NCI-H524 (cell line): ENCODE results near the gene ATOH7.
"Not testable (repeated sequence)": the region's sequence is repeated elsewhere in the genome, so short reads cannot be mapped to it uniquely, and the experiment has no call there.

Experiments used
- DNase-seq, 2 experiments: peaks; one replicate each; lab custom pipeline; 2025; lab: John Stamatoyannopoulos, UW

Gene ATOH7

DNA sequence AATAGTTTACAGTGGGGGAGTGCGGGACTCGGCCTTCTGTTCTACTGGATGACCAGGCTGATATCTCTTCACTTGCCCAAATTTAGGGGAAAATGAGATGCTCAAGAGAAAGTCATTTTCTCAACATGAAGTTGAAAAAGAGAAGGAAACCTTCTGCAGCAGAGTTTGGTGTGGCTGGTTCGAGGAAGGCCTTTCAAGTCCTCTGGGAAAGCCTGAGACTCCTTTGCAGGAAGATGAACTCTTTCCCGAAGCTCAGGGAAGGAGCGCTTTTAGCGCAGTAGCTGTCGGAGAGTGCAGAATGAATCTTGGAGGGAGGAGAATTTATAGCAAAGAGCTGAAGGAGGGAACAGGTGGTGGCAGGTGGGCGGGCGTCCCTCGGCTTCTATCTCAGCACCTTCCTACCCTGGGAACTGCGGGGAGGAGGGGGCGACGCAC is at the start of gene ATOH7:
ATOH7 (minus strand) TSS at position 297 of the 435 bp plus-strand sequence. CDS start 436 bp downstream, outside the sequence.
- DNase-seq: peak in 1 of 2 experiments; percentile 50

DNA sequence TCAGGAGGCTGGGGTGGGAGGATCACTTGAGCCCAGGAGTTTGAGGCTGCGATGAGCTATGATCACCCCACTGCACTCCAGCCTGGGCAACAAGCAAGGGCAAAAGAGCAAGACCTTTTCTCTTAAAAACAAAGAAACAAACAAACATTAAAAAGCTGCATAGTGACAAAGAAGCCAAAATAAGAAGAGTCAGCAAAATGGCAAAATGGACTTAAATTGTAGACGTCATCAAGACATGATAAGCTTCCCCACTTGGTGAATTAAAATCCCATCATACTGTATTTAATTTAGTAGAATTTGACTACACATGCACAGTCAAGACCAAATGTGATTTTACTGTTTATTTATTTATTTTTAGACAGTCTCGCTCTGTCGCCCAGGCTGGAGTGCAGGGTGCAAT is 48.8 kb upstream of the ATOH7 start:
- DNase-seq: no peak

DNA sequence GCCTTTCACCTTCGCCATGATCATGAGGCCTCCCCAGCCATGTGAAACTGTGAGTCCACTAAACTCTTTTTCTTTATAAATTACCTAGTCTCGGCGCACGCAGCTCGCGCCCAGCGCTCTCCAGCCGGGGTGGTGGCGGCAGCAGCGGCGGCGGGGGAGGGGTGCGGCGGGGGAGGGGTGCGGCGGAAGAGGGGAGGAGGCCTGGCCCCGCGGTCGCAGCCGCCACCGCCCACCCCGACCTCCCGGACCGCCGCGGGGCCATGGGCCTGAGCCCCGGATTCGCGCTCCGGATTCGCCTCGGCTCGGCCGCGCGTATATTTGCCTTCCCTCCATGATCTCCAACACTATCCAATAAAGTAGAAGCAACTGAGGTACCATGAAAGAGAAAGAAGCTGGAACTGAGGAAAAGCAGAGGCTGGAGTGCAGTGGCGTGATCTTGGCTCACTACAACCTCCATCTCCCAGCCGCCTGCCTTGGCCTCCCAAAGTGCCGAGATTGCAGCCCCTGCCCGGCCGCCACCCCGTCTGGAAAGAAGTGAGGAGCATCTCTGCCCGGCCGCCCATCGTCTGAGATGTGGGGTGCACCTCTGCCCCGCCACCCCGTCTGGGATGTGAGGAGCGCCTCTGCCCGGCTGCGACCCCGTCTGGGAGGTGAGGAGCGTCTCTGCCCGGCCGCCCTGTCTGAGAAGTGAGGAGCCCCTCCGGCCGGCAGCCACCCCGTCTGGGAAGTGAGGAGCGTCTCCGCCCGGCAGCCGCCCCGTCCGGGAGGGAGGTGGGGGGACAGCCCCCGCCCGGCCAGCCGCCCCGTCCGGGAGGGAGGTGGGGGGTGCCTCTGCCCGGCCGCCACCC is 47.2 kb upstream of the ATOH7 start:
- DNase-seq: not testable (repeated sequence)

DNA sequence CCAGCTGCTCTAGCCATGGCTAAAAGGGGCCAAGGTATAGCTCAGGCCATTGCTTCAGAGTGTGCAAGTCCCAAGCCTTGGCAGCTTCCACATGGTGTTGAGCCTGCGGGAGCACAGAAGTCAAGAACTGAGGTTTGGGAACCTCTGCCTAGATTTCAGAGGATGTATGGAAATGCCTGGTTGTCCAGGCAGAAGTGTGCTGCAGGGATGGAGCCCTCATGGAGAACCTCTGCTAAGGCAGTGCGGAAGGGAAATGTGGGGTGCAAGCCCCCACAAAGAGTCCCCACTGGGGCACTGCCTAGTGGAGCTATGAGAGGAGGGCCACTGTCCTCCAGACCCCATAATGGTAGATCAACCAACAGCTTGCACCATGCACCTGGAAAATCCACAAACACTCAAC is 45.9 kb upstream of the ATOH7 start:
- not testable (repeated sequence) for DNase-seq

DNA sequence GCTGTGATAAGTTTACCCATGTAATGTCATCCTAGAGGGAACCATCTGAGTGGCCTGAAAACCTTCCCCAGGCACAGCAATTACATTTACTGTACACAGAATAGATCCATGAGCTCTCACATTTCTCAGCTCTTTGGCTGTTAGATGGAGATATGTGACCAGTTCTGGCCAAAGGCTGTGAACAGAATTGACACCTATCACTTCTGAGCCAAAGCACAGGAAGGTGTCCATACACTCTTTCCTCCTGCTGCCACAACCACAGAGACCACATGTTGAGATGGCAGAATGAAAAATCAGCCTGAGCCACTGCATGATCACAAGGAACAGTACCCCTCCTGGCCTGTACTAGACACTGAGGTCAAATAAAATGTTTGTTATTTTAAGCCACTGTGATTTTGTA is 44.3 kb upstream of the ATOH7 start:
- DNase-seq: no peak

DNA sequence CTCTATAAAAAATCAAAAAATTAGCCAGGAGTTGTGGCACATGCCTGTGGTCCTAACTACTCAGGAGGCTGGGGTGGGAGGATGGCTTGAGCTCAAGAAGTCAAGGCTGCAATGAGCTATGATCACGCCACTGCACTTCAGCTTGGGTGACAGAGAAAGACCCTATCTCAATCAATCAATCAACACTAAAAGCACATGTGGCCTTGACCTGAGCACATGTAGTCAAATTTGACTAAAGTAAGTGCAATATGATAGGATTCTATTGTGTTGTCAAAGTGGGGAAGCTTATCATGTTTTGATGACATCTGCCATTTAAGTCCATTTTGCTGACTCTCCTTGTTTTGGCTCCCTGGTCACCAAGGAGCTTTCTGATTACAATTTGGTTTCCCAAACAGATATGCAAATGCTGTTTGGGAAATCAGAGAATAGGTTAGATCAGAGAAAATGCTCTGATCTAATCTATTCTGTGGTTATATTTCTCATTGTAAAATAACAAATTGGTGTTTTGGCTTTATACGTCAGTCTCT is 43.8 kb upstream of the ATOH7 start:
- no peak for DNase-seq

DNA sequence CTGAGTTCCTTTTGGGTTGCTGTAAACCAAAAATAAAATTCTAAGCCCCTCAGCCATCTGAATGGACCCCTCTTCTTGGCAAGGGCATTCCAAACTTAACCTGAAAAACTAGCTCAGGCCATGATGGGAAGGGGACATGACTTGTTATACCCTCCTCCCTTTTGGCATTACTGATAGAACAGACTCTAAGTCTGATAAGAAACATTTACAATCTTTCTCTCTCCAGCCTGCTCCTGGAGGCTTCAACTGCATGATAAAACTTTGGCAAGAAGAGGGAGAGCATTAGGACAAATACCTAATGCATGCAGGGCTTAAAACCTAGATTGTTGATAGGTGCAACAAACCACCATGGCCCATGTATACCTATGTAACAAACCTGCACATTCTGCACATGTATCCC is 40.9 kb upstream of the ATOH7 start:
- DNase-seq: no peak

DNA sequence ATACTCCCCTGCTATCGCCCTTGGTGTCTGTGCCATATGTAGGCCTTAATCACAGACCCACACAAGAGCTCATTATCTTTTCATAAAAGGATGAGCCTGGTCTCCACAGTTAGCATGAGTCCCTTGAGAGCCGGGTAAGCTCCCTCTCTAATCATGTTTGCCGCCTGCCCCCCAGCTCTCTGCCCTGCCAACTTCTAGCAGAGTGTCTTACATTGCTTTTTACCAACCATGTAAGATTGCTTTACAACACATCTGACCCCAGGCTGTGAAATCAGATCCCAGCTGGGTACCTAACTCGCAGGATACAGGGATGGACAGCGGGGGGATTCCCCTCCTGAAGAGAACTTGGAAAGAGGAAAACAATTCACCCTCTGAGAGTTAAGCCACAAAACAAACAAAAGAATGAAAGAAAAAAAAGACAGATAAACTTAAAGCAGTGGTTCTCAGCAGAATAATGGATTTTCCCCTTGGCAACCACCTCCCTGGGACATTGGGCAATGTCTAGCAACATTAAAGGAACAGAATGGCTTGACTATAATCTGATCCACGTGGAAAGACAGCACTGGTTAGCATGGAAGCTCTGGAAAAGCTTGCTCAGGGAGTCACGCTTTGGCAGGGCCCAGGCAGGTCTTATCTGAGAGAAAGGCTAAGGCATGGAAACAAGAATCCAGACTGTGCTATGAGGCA is 39.4 kb upstream of the ATOH7 start:
- DNase-seq: peak; percentile 82 to 90

DNA sequence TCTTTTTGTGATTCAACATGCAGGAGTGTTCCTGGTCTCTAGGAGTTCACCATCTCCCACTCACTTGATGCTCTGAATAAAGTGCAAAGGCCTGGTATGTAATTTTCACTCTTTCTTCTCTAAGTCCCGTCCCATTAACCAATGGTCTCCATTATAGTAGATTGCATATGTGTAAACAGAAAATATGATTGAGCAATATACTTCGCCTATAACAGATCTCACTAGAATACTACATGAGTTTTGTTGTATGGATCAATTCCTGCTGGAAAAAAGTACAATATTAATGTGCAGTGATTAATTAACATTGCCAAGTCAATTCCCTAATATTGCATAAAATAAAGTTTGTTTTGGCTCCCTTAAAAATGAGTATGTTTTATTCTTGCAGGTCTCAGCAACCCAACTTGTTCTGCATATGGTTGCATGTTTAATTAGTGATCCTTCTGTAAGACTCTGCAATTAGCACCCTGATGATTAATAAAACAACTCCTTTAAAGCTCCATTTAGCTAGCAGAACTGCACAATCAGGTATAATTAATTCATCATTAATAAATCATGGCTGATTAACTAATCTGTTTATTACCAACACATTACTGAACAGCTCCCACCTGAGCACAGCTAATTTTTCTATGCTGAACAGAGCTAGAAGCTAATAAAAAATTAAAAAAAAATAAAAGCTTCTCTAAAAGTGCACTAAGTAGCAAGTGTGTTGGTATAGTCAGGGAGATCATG is 37.8 kb upstream of the ATOH7 start:
- no peak for DNase-seq

DNA sequence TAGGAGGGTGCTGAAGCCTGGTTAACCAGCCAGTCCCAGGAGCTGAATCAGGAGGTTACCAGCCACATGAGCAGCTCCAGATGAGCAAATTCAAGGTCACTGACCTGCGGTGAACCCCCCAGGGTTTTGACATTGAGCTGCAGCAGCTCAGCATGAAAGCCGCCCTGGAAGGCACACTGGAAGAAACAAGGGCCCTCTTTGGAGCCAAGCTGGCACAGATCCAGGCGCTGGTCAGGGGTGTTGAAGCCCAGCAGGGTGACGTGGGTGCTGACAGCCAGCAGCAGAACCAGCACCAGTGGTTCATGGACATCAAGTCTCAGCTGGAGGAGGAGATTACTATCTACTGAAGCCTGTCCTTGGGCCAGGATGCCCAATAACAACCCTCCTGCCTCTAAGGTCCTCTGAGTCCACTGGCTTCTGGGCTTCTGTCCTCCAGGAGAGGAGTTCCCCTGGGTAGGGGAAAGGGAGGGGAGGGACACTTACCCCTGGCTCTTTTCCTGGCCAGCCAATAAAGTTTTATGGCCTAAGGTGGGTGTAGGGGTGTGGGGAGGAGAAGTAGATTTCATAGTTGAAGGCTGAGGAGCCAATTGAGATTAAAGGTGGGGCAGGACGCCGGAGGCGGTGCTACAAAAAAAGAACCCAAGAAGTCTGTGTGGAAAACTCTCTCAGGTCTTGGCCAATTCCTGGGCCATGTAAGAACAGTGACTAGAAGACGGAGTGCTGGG is 29.4 kb upstream of the ATOH7 start:
- DNase-seq: no peak

DNA sequence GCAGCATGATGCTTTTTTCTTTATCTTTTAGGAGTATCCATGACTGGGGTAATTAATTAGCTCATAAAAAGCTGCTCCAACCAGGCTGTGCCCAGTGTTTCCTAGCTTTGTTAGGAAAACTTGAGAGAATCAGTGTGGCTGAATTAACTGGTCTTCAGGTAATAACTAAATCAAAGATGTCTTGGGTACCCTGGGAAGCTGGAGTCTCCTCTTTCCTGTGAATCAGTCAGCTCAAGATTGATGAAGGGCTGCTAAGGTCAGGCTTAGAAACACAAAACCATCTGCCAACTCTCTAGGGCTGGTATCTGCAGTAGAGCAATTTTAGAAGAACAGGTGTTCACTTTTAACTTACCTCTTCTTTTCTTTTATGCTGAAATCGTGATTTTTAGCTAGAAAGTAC is 21.4 kb upstream of the ATOH7 start:
- DNase-seq: peak; percentile 9 to 60

DNA sequence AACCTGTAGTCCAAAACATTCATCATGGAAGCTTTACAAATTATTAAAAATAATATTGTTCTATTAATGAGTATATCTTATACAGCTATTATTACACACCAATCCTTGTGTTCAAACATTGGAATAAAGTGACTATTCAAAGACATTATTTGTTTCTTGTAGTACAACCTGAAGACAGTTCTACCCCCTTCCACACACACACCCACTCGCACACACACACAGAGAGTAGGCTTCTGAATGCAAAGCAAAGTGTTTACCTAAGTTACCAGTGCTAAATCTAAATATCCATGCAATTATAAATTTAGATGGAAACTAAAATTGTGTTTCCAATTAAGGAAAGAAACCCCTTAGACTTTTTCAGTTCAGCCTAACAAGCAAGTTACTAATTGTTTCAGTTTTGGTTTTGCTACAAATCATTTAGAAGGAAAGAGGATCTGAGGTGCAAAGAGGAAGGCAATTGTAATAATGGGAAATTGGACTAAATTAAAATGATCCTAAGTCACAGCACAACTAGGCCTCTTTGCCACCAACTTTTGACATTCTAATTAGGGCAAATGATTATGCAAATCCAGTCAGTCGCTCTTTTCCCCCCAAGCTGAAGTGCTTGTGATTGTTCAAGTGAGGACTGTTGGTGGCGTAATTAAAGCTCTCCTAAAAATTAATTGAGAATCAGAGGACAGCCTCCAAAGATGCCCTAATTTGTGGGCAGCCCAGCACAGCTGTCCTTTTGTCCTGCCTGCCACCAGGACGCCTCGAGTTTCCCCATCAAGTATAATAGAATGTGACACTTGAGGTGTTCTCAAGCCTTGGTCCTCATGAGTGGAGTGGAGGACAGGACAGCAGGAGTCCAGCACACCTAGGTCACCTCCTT is 19.9 kb upstream of the ATOH7 start:
- DNase-seq: peak; percentile 16 to 46

DNA sequence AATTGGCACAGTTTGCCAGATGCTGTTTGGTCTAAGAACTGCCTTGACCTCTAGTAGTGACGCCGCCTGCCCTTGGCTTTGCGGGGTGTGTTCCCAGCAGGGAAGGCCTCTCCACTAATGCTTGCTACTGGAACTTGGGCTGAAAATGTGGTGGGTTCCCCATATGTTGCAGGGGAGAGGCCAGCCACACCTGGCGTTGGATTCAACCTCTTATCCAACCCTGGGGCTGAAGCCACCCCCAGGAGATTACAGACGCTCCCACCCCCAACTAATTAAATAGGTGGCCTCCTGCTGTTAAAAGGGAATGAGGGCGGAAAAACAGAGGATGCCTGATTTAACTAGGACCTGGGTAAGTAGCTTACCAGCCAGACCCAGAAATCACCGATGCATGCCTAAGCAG is 19.2 kb upstream of the ATOH7 start:
- DNase-seq: peak; percentile 85 to 92

DNA sequence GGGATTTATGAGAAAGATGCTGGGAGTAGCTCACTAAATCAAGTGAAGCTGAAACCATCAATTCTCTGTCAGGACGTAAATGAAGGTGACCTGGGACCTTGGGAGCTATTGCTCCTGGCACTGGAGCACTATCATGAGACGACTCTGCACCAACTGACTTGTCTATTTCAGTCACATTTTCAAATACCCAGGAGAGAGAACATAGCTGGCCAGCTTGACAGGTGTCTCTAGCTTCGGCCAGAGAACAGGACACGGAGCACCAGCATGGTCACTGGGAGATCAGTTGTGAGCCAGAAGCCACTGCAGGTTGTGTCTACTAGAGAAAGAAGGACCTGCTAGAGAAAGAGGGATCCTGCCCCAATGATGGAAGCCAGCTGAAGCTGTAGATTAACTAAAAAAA is 17.4 kb upstream of the ATOH7 start:
- DNase-seq: no peak

DNA sequence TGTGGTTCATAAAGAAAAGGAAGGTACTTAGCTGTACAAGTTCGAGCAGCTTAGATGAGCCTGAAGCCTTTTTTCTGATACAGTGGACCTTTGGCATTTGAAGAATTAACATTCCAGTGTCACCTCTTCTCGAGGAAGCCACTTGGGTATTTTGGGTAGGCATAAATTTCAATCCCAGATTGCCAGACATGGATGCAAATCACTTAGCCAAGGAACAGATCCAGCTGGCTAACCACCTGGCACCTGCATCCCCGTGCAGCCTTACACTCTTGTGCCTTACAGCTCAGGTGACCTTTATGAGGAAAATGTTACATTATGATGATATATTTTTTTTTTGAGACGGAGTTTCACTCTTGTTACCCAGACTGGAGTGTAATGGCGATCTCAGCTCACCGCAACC is 16.0 kb upstream of the ATOH7 start:
- DNase-seq: peak in 1 of 2 experiments; percentile 0

DNA sequence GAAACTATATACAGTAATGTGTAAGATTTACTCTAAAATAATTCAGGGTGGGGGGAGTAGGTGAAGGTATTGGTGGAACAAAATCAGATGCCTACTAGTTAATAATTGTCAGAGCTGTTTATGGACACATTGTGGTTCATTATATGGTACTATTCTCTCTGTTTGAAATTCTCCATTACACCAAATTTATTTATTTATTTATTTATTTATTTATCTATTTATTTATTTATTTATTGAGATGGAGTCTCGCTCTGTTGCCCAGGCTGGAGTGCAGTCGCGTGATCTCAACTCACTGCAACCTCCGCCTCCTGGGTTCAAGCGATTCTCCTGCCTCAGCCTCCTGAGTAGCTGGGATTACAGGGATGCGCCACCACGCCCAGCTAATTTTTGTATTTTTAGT is 14.5 kb upstream of the ATOH7 start:
- not testable (repeated sequence) for DNase-seq

DNA sequence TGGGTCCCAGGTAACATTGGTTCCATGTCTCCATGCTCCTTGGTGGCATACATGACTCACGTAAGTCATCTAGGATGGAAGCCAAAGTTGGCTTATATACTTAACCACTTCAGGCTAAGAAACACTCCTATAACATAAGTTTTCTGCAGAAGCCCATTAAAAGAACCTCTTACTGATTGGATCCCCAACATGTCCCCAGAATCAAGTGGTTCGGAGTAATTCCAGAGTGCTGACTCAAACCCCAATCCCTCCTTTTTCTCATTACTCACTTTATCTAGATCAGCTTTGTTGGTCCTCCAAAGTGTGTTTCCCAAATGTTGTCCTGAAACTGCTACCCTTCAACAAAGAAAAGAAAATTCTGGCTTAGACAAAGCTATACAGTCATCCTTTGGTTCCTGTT is 10.1 kb upstream of the ATOH7 start:
- no peak for DNase-seq

DNA sequence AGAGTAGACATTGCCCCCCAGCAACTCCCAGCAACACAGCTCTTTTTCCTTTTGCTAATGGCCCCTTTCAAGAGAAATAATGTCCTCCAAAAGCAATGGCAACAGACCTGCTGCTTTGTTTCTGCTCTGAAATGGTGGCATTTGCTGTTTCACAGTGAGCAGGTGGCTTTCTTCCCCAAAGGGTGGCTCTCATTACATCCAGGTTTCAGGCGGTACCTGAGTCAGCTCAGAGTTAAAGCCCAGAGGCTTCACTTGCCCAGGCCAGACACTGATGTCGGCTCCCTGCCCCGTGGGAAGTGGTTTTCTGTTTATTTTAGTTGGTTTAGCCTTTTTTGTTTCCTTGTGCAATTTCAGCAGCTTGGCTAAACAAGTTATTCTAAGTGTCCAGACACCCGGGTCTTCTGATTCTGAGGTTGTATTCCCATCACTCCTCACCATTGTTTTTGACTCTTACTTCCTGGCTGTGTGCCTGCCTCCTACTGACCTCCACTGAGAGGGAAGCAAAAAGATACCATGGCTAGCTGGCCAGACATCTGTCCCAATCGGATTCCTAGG is 7.8 kb upstream of the ATOH7 start:
- DNase-seq: no peak

DNA sequence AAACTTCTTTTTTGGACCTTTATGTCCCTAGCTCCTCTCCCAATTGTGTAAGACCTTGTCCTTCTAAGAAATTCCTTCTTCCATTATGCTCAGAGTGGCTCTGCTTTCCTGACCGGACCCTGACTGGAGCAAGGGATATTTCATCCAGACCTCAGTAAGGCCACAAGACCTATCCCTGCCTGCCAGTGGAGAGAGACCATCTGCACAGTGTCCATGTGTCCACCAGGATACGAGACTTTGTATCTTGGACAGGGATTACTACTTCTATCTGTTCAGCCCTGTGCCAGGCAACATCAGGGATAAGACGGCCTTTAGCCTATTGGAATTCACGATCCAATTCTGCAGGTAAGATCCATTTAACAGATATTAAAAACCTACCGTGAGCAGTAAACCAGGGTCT is 7.2 kb upstream of the ATOH7 start:
- DNase-seq: no peak

DNA sequence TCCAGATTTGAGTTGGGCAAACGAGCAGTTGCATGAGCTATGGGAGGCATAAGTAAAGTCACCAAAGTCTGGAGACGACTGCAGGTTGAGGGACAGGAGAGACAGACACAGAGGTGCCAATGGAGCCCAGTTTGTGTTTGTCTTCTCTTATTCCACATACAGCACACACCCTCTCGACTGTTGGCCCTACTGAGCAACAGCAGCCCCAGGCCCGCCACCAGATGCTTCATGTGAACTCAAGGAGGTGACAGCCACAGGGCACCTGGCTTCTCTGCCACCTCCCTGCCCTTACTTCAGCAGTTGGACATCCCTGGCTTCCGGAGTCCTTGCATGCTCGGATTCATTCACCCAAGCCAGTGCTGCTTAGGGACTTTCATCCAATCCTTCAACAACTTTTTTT is 6.5 kb upstream of the ATOH7 start:
- no peak for DNase-seq
